DOHH2 (cell line): ENCODE results near the gene ARHGAP40.

Source experiments
- EZH2phosphoT487 ChIP-seq: fragments of 200-600 bp; sonication (generic); IDR thresholded peaks from 2 replicates; pipeline ENCODE4 v1.6.1; 2017; ENCODE audit warnings: borderline replicate concordance, mild to moderate bottlenecking, antibody characterized with exemption, low read length, moderate library complexity, mixed read lengths
- TF ChIP-seq, protein P1 (sequence below): fragments of 200-600 bp; sonication (generic); IDR thresholded peaks from one replicate; pipeline ENCODE4 v1.5.1; 2014; ENCODE audit warnings: antibody characterized with exemption, mild to moderate bottlenecking, low read depth, low read length; ENCODE audit not compliant: poor library complexity, severe bottlenecking

DNA sequence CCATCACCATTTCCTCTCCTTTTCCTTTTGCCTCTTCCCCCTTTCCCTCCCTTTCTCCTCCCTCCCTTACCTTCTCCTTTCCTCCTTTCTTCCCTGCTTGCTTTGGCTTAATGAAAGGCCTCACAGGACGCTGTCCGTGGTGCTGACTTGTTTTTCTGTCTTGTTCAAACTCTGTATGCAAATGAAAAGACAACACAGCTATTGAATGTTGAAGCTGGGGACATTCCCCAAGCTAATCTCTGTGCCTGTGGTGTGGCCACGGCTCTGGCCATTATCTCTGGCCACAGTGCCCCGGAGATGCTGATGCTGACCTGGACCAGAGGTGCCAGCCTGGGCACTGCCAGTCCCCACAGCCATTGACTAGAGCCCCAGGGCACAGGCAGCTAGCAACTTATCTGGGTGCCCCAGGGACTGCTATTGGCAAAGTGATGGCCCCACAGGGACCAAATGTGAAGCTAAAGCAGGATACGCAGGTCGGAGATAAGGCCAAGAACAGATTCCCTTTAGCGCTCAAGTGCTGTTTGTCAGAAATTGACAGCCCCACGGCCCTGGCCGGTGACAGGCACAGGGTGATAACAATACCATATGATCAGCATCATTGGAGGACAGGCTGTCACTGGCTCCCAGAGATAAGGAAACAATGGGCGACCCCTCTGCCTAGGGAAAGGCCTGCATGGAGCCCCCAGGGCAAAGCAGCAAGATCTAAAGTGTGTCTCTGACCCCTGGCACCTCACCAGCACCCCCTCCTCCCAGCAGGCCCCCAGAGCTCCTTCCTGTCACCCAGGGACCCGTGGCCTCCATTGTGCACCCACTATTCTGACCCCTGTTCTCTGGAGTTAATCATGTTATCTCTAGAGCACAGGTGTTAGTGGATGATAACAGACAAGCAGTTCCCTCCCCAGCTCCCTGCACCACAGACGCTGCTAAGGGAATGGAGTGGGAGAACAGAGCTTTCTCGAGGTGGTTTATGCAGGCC, 91.1 kb downstream of the ARHGAP40 start:
- TF ChIP-seq, protein P1, sequence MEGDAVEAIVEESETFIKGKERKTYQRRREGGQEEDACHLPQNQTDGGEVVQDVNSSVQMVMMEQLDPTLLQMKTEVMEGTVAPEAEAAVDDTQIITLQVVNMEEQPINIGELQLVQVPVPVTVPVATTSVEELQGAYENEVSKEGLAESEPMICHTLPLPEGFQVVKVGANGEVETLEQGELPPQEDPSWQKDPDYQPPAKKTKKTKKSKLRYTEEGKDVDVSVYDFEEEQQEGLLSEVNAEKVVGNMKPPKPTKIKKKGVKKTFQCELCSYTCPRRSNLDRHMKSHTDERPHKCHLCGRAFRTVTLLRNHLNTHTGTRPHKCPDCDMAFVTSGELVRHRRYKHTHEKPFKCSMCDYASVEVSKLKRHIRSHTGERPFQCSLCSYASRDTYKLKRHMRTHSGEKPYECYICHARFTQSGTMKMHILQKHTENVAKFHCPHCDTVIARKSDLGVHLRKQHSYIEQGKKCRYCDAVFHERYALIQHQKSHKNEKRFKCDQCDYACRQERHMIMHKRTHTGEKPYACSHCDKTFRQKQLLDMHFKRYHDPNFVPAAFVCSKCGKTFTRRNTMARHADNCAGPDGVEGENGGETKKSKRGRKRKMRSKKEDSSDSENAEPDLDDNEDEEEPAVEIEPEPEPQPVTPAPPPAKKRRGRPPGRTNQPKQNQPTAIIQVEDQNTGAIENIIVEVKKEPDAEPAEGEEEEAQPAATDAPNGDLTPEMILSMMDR: no peak
- TF ChIP-seq EZH2phosphoT487: no peak
